ENCODE data around the gene CD24. TPM values are rescaled to one million over a fixed set of nuclear protein-coding genes. Genes with fewer than 3 reads are reported as not detected.
A peak's percentile ranks its signal among the peaks of the same experiment; 100 is the strongest.
"Not testable (repeated sequence)": the region's sequence is repeated elsewhere in the genome, so short reads cannot be mapped to it uniquely, and the experiment has no call there.

The CD24 gene
- total and polyA plus RNA-seq, 7 donors, result 0.26 to 1.5 (median 0.69) TPM

GRCh38 chr6:107009499-107009898 is 35.0 kb upstream of the CD24 start:
- intact Hi-C loops (cut with DNase I), result no loop called here
- no peaks in the 10 kb centered on the region for H3K4me1 ChIP-seq
- no peak for ATAC-seq
- TF ChIP-seq CTCF (IDR thresholded peaks at IDR 0.05), result no peak
- H3K27me3 ChIP-seq (ENCODE audit: insufficient read depth in 3 of 3, low read length in 2 of 3), result no peaks in the 10 kb centered on the region
- WGBS, 3 donors, result 78 to 81% (median 79%) methylated on average over 2 of the region's 2 CpGs
- no peak overlapping the region for H3K27ac ChIP-seq
- no peaks in the 10 kb centered on the region for H3K36me3 ChIP-seq (ENCODE audit: insufficient read depth in 1 of 2, low read depth in 1 of 2)
- no peak overlapping the region for H3K4me3 ChIP-seq
- DNase-seq, result no peak
- H3K9me3 ChIP-seq, result no peaks in the 10 kb centered on the region

GRCh38 chr6:106997392-106998158 is 23.0 kb upstream of the CD24 start:
- TF ChIP-seq CTCF (IDR thresholded peaks at IDR 0.05), result peak; percentile 40
- DNase-seq (no peak), ATAC-seq (no peak)
- 39 to 40% (median 40%) methylated on average over 10 of the region's 10 CpGs for WGBS, 3 donors
- Histone ChIP-seq H3K4me1 (no peaks in the 10 kb centered on the region), H3K36me3 (ENCODE audit: insufficient read depth in 1 of 2, low read depth in 1 of 2) (no peaks in the 10 kb centered on the region), H3K9me3 (no peaks in the 10 kb centered on the region), H3K4me3 (no peak overlapping the region), H3K27ac (no peak overlapping the region), H3K27me3 (ENCODE audit: insufficient read depth in 3 of 3, low read length in 2 of 3) (no peaks in the 10 kb centered on the region)
- intact Hi-C loops (cut with DNase I), result no loop called here

- Histone ChIP-seq H3K4me3 (no peak overlapping the region), H3K36me3 (ENCODE audit: insufficient read depth in 1 of 2, low read depth in 1 of 2) (no peaks in the 10 kb centered on the region), H3K27ac (no peak overlapping the region), H3K9me3 (no peaks in the 10 kb centered on the region), H3K4me1 (no peaks in the 10 kb centered on the region), H3K27me3 (ENCODE audit: insufficient read depth in 3 of 3, low read length in 2 of 3) (no peaks in the 10 kb centered on the region)
- intact Hi-C loops (cut with DNase I), result no loop called here
- TF ChIP-seq CTCF (IDR thresholded peaks at IDR 0.05), result no peak
- no peak for DNase-seq
- no peak for ATAC-seq
- WGBS, 3 donors, result 87 to 96% (median 90%) methylated on average over 3 of the region's 3 CpGs
Observed at GRCh38 chr6:106995640-106996039, 21.1 kb upstream of the CD24 start.

- not testable (repeated sequence) for H3K4me1 ChIP-seq; H3K4me3 ChIP-seq; H3K27ac ChIP-seq; ATAC-seq; DNase-seq; H3K36me3 ChIP-seq (ENCODE audit: insufficient read depth in 1 of 2, low read depth in 1 of 2); H3K9me3 ChIP-seq
- intact Hi-C loops (cut with DNase I), result loop anchor here in 1 of 2 donors (10.0 kb wide), 1 partner anchor 385 kb away; no protein-coding TSS in a partner anchor
- WGBS, 3 donors, result 59 to 72% (median 61%) methylated on average over 3 of the region's 3 CpGs
- peaks cover 0 to 15% (median 0%) of the 10 kb centered on the region in 3 donors for H3K27me3 ChIP-seq (ENCODE audit: insufficient read depth in 3 of 3, low read length in 2 of 3)
Observed at GRCh38 chr6:106989737-106990136, 15.2 kb upstream of the CD24 start.

- Histone ChIP-seq H3K4me3 (no peak overlapping the region), H3K27me3 (ENCODE audit: insufficient read depth in 3 of 3, low read length in 2 of 3) (peaks cover 0 to 26% (median 3%) of the 10 kb centered on the region in 3 donors), H3K9me3 (no peaks in the 10 kb centered on the region), H3K27ac (no peak overlapping the region), H3K36me3 (ENCODE audit: insufficient read depth in 1 of 2, low read depth in 1 of 2) (no peaks in the 10 kb centered on the region), H3K4me1 (no peaks in the 10 kb centered on the region)
- WGBS, 3 donors, result 59 to 69% (median 64%) methylated on average over 3 of the region's 3 CpGs
- intact Hi-C loops (cut with DNase I), result loop anchor here in 1 of 2 donors (10.0 kb wide), 1 partner anchor 384 kb away; no protein-coding TSS in a partner anchor
- no peak for ATAC-seq
- TF ChIP-seq CTCF (IDR thresholded peaks at IDR 0.05), result no peak
- DNase-seq, result no peak
Observed at GRCh38 chr6:106988664-106989063, 14.1 kb upstream of the CD24 start.

All from psoas muscle (tissue), 8 donors.